ENCODE results near the gene TAF1C. TPM values are rescaled to one million over a fixed set of nuclear protein-coding genes. Genes with fewer than 3 reads are reported as not detected.
A peak's percentile ranks its signal among the peaks of the same experiment; 100 is the strongest.

The TAF1C gene
- total RNA-seq, 1 donor: 19.5 TPM

GRCh38 chr16:84155226-84155625, 31.6 kb downstream of the TAF1C start:
- H3K36me3 ChIP-seq (ENCODE audit: insufficient read depth, low read length): no peaks in the 10 kb centered on the region
- peaks cover 5% of the 10 kb centered on the region for H3K4me1 ChIP-seq (ENCODE audit: insufficient read depth, low read length)
- no peak overlapping the region for H2AFZ ChIP-seq (ENCODE audit: low read length)
- H3K79me2 ChIP-seq (ENCODE audit: insufficient read depth, low read length): no peaks in the 10 kb centered on the region
- no peak for TF ChIP-seq CTCF (IDR thresholded peaks at IDR 0.05; ENCODE audit: extremely low read depth, low read depth, low read length)
- peaks cover 25% of the 10 kb centered on the region for H3K27me3 ChIP-seq (ENCODE audit: insufficient read depth, low read length)
- DNase-seq (ENCODE audit: insufficient read length, low spot score, missing footprints): no peak
- no peaks in the 10 kb centered on the region for H3K9me3 ChIP-seq (ENCODE audit: low read depth, low read length)
- H4K20me1 ChIP-seq (ENCODE audit: insufficient read depth, low read length): no peaks in the 10 kb centered on the region
- H3K27ac ChIP-seq (ENCODE audit: low read depth, low read length): no peak overlapping the region
- no peak overlapping the region for H3K4me2 ChIP-seq (ENCODE audit: insufficient read depth, low read length)
- no peak overlapping the region for H3K4me3 ChIP-seq (ENCODE audit: insufficient read depth, low read length)

GRCh38 chr16:84153660-84154214, 33.1 kb downstream of the TAF1C start:
- H3K9me3 ChIP-seq (ENCODE audit: low read depth, low read length): no peaks in the 10 kb centered on the region
- TF ChIP-seq CTCF (IDR thresholded peaks at IDR 0.05; ENCODE audit: extremely low read depth, low read depth, low read length): no peak
- peaks cover 5% of the 10 kb centered on the region for H3K4me1 ChIP-seq (ENCODE audit: insufficient read depth, low read length)
- no peak overlapping the region for H3K27ac ChIP-seq (ENCODE audit: low read depth, low read length)
- H3K79me2 ChIP-seq (ENCODE audit: insufficient read depth, low read length): no peaks in the 10 kb centered on the region
- no peaks in the 10 kb centered on the region for H4K20me1 ChIP-seq (ENCODE audit: insufficient read depth, low read length)
- no peaks in the 10 kb centered on the region for H3K36me3 ChIP-seq (ENCODE audit: insufficient read depth, low read length)
- peaks cover 12% of the 10 kb centered on the region for H3K27me3 ChIP-seq (ENCODE audit: insufficient read depth, low read length)
- H2AFZ ChIP-seq (ENCODE audit: low read length): peak overlapping the region; percentile 36
- H3K4me3 ChIP-seq (ENCODE audit: insufficient read depth, low read length): no peak overlapping the region
- H3K4me2 ChIP-seq (ENCODE audit: insufficient read depth, low read length): peak overlapping the region; percentile 16
- peak; percentile 82 for DNase-seq (ENCODE audit: insufficient read length, low spot score, missing footprints)

GRCh38 chr16:84150926-84151325, 35.9 kb downstream of the TAF1C start:
- Histone ChIP-seq H3K4me3 (ENCODE audit: insufficient read depth, low read length) (no peak overlapping the region), H3K79me2 (ENCODE audit: insufficient read depth, low read length) (no peaks in the 10 kb centered on the region), H3K27me3 (ENCODE audit: insufficient read depth, low read length) (peaks cover 13% of the 10 kb centered on the region), H3K36me3 (ENCODE audit: insufficient read depth, low read length) (no peaks in the 10 kb centered on the region), H3K4me1 (ENCODE audit: insufficient read depth, low read length) (peaks cover 5% of the 10 kb centered on the region), H2AFZ (ENCODE audit: low read length) (no peak overlapping the region), H3K9me3 (ENCODE audit: low read depth, low read length) (no peaks in the 10 kb centered on the region), H3K4me2 (ENCODE audit: insufficient read depth, low read length) (no peak overlapping the region), H3K27ac (ENCODE audit: low read depth, low read length) (no peak overlapping the region), H4K20me1 (ENCODE audit: insufficient read depth, low read length) (no peaks in the 10 kb centered on the region)
- no peak for TF ChIP-seq CTCF (IDR thresholded peaks at IDR 0.05; ENCODE audit: extremely low read depth, low read depth, low read length)
- DNase-seq (ENCODE audit: insufficient read length, low spot score, missing footprints): no peak

- Histone ChIP-seq H3K27me3 (ENCODE audit: insufficient read depth, low read length) (peaks cover 9% of the 10 kb centered on the region), H3K4me1 (ENCODE audit: insufficient read depth, low read length) (peaks cover 4% of the 10 kb centered on the region), H2AFZ (ENCODE audit: low read length) (peak within 1 kb of the TSS; percentile 94), H3K4me2 (ENCODE audit: insufficient read depth, low read length) (peak within 1 kb of the TSS; percentile 99), H4K20me1 (ENCODE audit: insufficient read depth, low read length) (peaks cover 4% of the 10 kb centered on the region), H3K9me3 (ENCODE audit: low read depth, low read length) (no peaks in the 10 kb centered on the region), H3K27ac (ENCODE audit: low read depth, low read length) (peak within 1 kb of the TSS; percentile 2), H3K79me2 (ENCODE audit: insufficient read depth, low read length) (peaks cover 39% of the 10 kb centered on the region), H3K4me3 (ENCODE audit: insufficient read depth, low read length) (peak within 1 kb of the TSS; percentile 90), H3K36me3 (ENCODE audit: insufficient read depth, low read length) (no peaks in the 10 kb centered on the region)
- peak; percentile 99 for DNase-seq (ENCODE audit: insufficient read length, low spot score, missing footprints)
- no peak for TF ChIP-seq CTCF (IDR thresholded peaks at IDR 0.05; ENCODE audit: extremely low read depth, low read depth, low read length)
Observed at GRCh38 chr16:84144859-84145639, 41.8 kb downstream of the TAF1C start, which contains the start of the genes DNAAF1 and HSDL1. DNAAF1 (plus strand) TSS chr16:84145308; CDS start chr16:84145441, 133 bp downstream. HSDL1 (minus strand) TSS chr16:84145177; CDS start chr16:84131321, 13,856 bp downstream.

Data from osteoblast (primary cell).